Naive thymus-derived CD4-positive, alpha-beta T cell (primary cell): Measurements from ENCODE around the gene SMARCA2. TPM values are rescaled to one million over a fixed set of nuclear protein-coding genes. Genes with fewer than 3 reads are reported as not detected.
A peak's percentile ranks its signal among the peaks of the same experiment; 100 is the strongest.

Experiments
- ATAC-seq: fragments of 150-1000 bp; cut with Tn5 transposase; 2 replicates; pipeline ENCODE4 v1.10.0; 2021; ENCODE audit warnings: mild to moderate bottlenecking, moderate library complexity
- CTCF ChIA-PET: fragments of 350-600 bp; sonication (Branson Sonifier 250); formaldehyde crosslinking; loops from one replicate; lab custom pipeline; 2021; ENCODE audit warnings: antibody characterized with exemption; lab: Charles Lee
- POLR2A ChIA-PET: fragments of 350-600 bp; sonication (Branson Sonifier 250); formaldehyde crosslinking; loops from one replicate; lab custom pipeline; 2021; ENCODE audit warnings: antibody characterized with exemption, inconsistent platforms; lab: Charles Lee
- DNase-seq, 9 donors: peaks; one replicate each; pipeline versions ENCODE4 v3.0.0 to v3.0.0-alpha.2; 2020 to 2022; ENCODE audit warnings: mixed read lengths in 1 of 9
- H3K27ac ChIP-seq: one replicate; pipeline ENCODE4 v1.7.0; 2013; ENCODE audit warnings: mild to moderate bottlenecking, low read depth, low read length, moderate library complexity
- H3K27me3 ChIP-seq, 2 donors: one replicate each; pipeline ENCODE4 v1.7.0; 2013; ENCODE audit warnings: low read length in 2 of 2, mild to moderate bottlenecking in 2 of 2, moderate library complexity in 2 of 2; ENCODE audit not compliant: control insufficient read depth in 2 of 2, insufficient read depth in 2 of 2
- H3K36me3 ChIP-seq, 3 experiments: 1 replicate in 2 of 3; 2 replicates in 1 of 3; pipeline ENCODE4 v1.7.0; 2013; ENCODE audit warnings: low read length in 3 of 3, mild to moderate bottlenecking in 3 of 3, moderate library complexity in 1 of 3; ENCODE audit not compliant: insufficient read depth in 3 of 3, control insufficient read depth in 2 of 3
- H3K4me1 ChIP-seq, 2 donors: one replicate each; pipeline ENCODE4 v1.7.0; 2013; ENCODE audit warnings: low read length in 2 of 2, mild to moderate bottlenecking in 2 of 2, moderate library complexity in 1 of 2; ENCODE audit not compliant: control insufficient read depth in 2 of 2, insufficient read depth in 2 of 2
- H3K4me3 ChIP-seq: 2 replicates; pipeline ENCODE4 v1.7.0; 2013; ENCODE audit warnings: mild to moderate bottlenecking, low read length
- H3K9me3 ChIP-seq, 3 experiments: 1 replicate in 2 of 3; 2 replicates in 1 of 3; pipeline ENCODE4 v1.7.0; 2013; ENCODE audit warnings: low read length in 3 of 3; ENCODE audit not compliant: control insufficient read depth in 2 of 3
- H3K27ac Mint-ChIP-seq, 9 donors: one replicate each; pipeline ENCODE4 v1.8.0; 2020 to 2022; ENCODE audit warnings: mixed read lengths in 9 of 9, mild to moderate bottlenecking in 8 of 9, moderate library complexity in 5 of 9, inconsistent platforms in 2 of 9
- H3K27me3 Mint-ChIP-seq, 5 donors: one replicate each; pipeline ENCODE4 v1.8.0; 2021 to 2022; ENCODE audit warnings: mixed read lengths in 5 of 5, mild to moderate bottlenecking in 1 of 5
- H3K36me3 Mint-ChIP-seq, 5 donors: one replicate each; pipeline ENCODE4 v1.8.0; 2020 to 2022; ENCODE audit warnings: mixed read lengths in 5 of 5, mild to moderate bottlenecking in 3 of 5, inconsistent platforms in 1 of 5
- H3K4me1 Mint-ChIP-seq, 7 donors: one replicate each; pipeline ENCODE4 v1.8.0; 2020 to 2022; ENCODE audit warnings: mixed read lengths in 7 of 7, mild to moderate bottlenecking in 3 of 7, inconsistent platforms in 1 of 7
- H3K4me3 Mint-ChIP-seq, 10 donors: one replicate each; pipeline ENCODE4 v1.8.0; 2020 to 2022; ENCODE audit warnings: mild to moderate bottlenecking in 10 of 10, mixed read lengths in 10 of 10, moderate library complexity in 6 of 10, inconsistent platforms in 2 of 10
- H3K9me3 Mint-ChIP-seq, 11 donors: one replicate each; pipeline ENCODE4 v1.8.0; 2020 to 2022; ENCODE audit warnings: mixed read lengths in 11 of 11, mild to moderate bottlenecking in 4 of 11, inconsistent platforms in 1 of 11, moderate library complexity in 1 of 11
- intact Hi-C, 2 donors: fragments of 100-400 bp; cut with micrococcal nuclease; formaldehyde crosslinking; loops; one replicate each; pipeline ENCODE4 v1.15.1; 2023
- polyA plus RNA-seq, 2 donors: library from polyadenylated mRNA; unstranded; fragments of 300-500 nt; fragmentation: Illumina TruSeq; gene quantifications; one replicate each; pipeline ENCODE4 v1.2.3, GENCODE V29; 2021
- total RNA-seq, 6 experiments: library from RNA in 5 of 6; stranded (reverse) in 5 of 6; gene quantifications; 1 replicate in 5 of 6; 2 replicates in 1 of 6; pipeline ENCODE4 v1.2.3 and lab custom pipeline; 2021 to 2026

SMARCA2 gene
- total and polyA plus RNA-seq, 7 experiments from 2014 or later, result 37.1 to 294 (median 256) TPM

- Mint-ChIP-seq H3K27me3 (no peaks in the 10 kb centered on the region), H3K4me3 (peak overlapping the region; percentile 81 to 92 (median 85)), H3K27ac (peak overlapping the region; percentile 59 to 90 (median 81)), H3K4me1 (peaks cover 36 to 86% (median 80%) of the 10 kb centered on the region in 7 donors), H3K9me3 (no peaks in the 10 kb centered on the region), H3K36me3 (peaks cover 0 to 23% (median 16%) of the 10 kb centered on the region in 5 donors)
- peaks cover 0 to 10% (median 0%) of the 10 kb centered on the region in 3 experiments for H3K36me3 ChIP-seq
- DNase-seq (peak in 8 of 9 donors; percentile 28 to 59 (median 53)), ATAC-seq (peak; percentile 79)
- ChIA-PET CTCF (interaction anchor here (0.6 kb wide), 1 partner anchor 623 kb away, joined by 3 read pairs; no protein-coding TSS in a partner anchor), POLR2A (interaction anchor here (0.6 to 1.4 kb wide), 2 partner anchors 8 to 52 kb away, joined by 3 read pairs; no protein-coding TSS in a partner anchor)
- intact Hi-C loops, result loop anchor here (1.0 to 10.0 kb wide), 9 partner anchors 17 to 687 kb away; partner anchors contain the start of genes PUM3 (in 2 of the 2) and SMARCA2 (in 1 of the 2)
- H3K9me3 ChIP-seq, result no peaks in the 10 kb centered on the region
- H3K4me3 ChIP-seq, result peak overlapping the region; percentile 46
- H3K4me1 ChIP-seq, result peaks cover 16 to 22% of the 10 kb centered on the region in 2 donors
- peak overlapping the region; percentile 52 for H3K27ac ChIP-seq
- H3K27me3 ChIP-seq, result no peaks in the 10 kb centered on the region
Measured at GRCh38 chr9:2158111-2158610, 143.0 kb downstream of the SMARCA2 start.

GRCh38 chr9:2158766-2159430 is 143.8 kb downstream of the SMARCA2 start:
- Mint-ChIP-seq H3K36me3 (peaks cover 0 to 23% (median 14%) of the 10 kb centered on the region in 5 donors), H3K27ac (peak overlapping the region; percentile 8 to 87 (median 76)), H3K4me1 (peaks cover 33 to 83% (median 74%) of the 10 kb centered on the region in 7 donors), H3K27me3 (no peaks in the 10 kb centered on the region), H3K9me3 (no peaks in the 10 kb centered on the region), H3K4me3 (peak overlapping the region; percentile 81 to 92 (median 85))
- Histone ChIP-seq H3K36me3 (peaks cover 0 to 17% (median 0%) of the 10 kb centered on the region in 3 experiments), H3K4me3 (peak overlapping the region; percentile 46), H3K27me3 (no peaks in the 10 kb centered on the region), H3K4me1 (peaks cover 16 to 20% of the 10 kb centered on the region in 2 donors), H3K9me3 (no peaks in the 10 kb centered on the region), H3K27ac (peak overlapping the region; percentile 52)
- ChIA-PET POLR2A (interaction anchor here (0.7 to 1.4 kb wide), 3 partner anchors 9 to 71 kb away, joined by 3 read pairs; no protein-coding TSS in a partner anchor), CTCF (no interaction called here)
- intact Hi-C loops, result loop anchor here (1.0 to 10.0 kb wide), 9 partner anchors 16 to 686 kb away; partner anchors contain the start of genes PUM3 (in 2 of the 2) and SMARCA2 (in 1 of the 2)
- DNase-seq (no peak), ATAC-seq (no peak)

DNA sequence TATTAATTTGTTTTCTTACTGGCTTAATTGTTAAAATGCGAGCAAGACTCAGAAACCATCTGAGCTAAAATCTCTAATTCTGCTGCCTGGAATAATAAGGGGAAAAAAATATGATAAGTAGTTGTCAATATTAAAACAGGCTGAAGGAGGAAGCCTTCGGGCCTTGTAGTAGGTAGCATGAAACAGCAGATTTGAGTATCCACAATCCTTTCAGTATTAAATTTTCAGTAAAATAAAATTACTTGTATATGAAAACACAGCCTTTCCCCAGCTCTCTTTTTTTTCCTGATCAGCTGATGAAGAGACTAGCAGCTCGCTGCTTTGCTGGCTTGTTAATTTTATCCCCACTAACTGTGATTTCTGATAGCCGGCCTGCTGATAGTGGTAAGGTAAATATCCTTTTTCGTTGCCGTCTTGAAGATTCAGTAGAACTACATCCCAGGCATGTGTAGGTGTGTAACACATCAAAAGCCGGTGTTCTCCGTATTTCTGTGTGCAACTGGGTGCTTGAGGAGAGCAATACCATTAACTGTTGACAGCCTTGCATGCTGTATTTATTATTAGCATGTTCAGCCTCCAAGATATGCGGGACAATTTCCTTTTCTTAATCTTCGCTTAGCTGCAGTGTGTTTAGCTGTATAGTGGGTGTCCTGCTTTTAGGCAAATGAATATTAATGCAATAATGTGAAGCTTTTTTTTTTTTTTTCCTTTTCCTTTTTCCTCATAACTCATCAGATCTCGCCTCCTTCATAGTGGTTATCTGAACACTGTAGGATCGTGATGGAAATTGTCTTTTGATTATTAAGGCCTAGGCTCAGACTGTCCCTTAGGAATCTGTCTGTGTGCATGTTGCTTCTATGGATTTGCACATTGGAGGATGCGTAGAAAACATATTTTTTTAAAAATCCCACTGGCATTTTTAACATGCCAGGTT is 144.6 kb downstream of the SMARCA2 start:
- intact Hi-C loops, result loop anchor here (2.0 to 10.0 kb wide), 7 partner anchors 15 to 685 kb away; partner anchors contain the start of genes PUM3 (in 1 of the 2) and SMARCA2 (in 1 of the 2)
- CTCF ChIA-PET, result interaction anchor here (0.6 to 1.5 kb wide), 3 partner anchors 26 to 749 kb away, joined by 4 to 5 read pairs (median 4); no protein-coding TSS in a partner anchor
- Histone ChIP-seq H3K36me3 (peaks cover 0 to 21% (median 0%) of the 10 kb centered on the region in 3 experiments), H3K9me3 (no peaks in the 10 kb centered on the region), H3K4me1 (peaks cover 16 to 20% of the 10 kb centered on the region in 2 donors), H3K4me3 (no peak overlapping the region), H3K27ac (peak overlapping the region; percentile 10), H3K27me3 (no peaks in the 10 kb centered on the region)
- Mint-ChIP-seq H3K4me1 (peaks cover 35 to 84% (median 76%) of the 10 kb centered on the region in 7 donors), H3K27ac (peak overlapping the region; percentile 42 to 89 (median 74)), H3K4me3 (peak overlapping the region; percentile 43 to 87 (median 76)), H3K9me3 (no peaks in the 10 kb centered on the region), H3K36me3 (peaks cover 3 to 28% (median 21%) of the 10 kb centered on the region in 5 donors), H3K27me3 (no peaks in the 10 kb centered on the region)
- DNase-seq (no peak), ATAC-seq (no peak)
- POLR2A ChIA-PET, result interaction anchor here (0.7 to 0.8 kb wide), 3 partner anchors 20 to 193 kb away, joined by 3 to 4 read pairs (median 3); no protein-coding TSS in a partner anchor

DNA sequence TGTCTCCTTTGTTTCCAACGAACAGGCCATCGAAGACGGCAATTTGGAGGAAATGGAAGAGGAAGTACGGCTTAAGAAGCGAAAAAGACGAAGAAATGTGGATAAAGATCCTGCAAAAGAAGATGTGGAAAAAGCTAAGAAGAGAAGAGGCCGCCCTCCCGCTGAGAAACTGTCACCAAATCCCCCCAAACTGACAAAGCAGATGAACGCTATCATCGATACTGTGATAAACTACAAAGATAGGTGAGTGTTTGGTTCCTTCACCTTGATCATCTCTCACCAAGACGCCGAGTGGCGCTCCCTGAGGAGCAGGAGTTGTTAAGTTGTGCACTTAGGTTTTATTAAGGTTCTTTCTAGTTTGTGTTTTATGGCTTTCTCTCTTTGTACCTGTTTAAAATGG is 146.5 kb downstream of the SMARCA2 start:
- H3K4me1 ChIP-seq, result peaks cover 12 to 15% of the 10 kb centered on the region in 2 donors
- intact Hi-C loops, result no loop called here
- peaks cover 0 to 1% (median 0%) of the 10 kb centered on the region in 11 donors for H3K9me3 Mint-ChIP-seq
- DNase-seq (no peak), ATAC-seq (no peak)
- CTCF ChIA-PET, result no interaction called here
- POLR2A ChIA-PET, result no interaction called here
- no peak overlapping the region for H3K4me3 ChIP-seq
- H3K9me3 ChIP-seq, result no peaks in the 10 kb centered on the region
- H3K4me1 Mint-ChIP-seq, result peaks cover 37 to 86% (median 71%) of the 10 kb centered on the region in 7 donors
- no peaks in the 10 kb centered on the region for H3K27me3 Mint-ChIP-seq
- H3K27me3 ChIP-seq, result no peaks in the 10 kb centered on the region
- H3K27ac Mint-ChIP-seq, result peak overlapping the region in 3 of 9 donors; percentile 8 to 41 (median 36)
- H3K36me3 ChIP-seq, result peaks cover 0 to 28% (median 0%) of the 10 kb centered on the region in 3 experiments
- H3K27ac ChIP-seq, result no peak overlapping the region
- H3K4me3 Mint-ChIP-seq, result no peak overlapping the region
- H3K36me3 Mint-ChIP-seq, result peaks cover 7 to 44% (median 38%) of the 10 kb centered on the region in 5 donors

GRCh38 chr9:2163231-2163885 is 148.2 kb downstream of the SMARCA2 start:
- POLR2A ChIA-PET, result no interaction called here

More at GRCh38 chr9:2163231-2163885, 148.2 kb downstream of the SMARCA2 start:
- Mint-ChIP-seq H3K27ac (no peak overlapping the region), H3K9me3 (peaks cover 0 to 1% (median 0%) of the 10 kb centered on the region in 11 donors), H3K36me3 (peaks cover 11 to 55% (median 48%) of the 10 kb centered on the region in 5 donors), H3K4me1 (peaks cover 29 to 79% (median 58%) of the 10 kb centered on the region in 7 donors), H3K4me3 (no peak overlapping the region), H3K27me3 (no peaks in the 10 kb centered on the region)
- peaks cover 0 to 40% (median 0%) of the 10 kb centered on the region in 3 experiments for H3K36me3 ChIP-seq
- no peak overlapping the region for H3K27ac ChIP-seq
- DNase-seq (no peak), ATAC-seq (no peak)
- intact Hi-C loops, result no loop called here
- H3K27me3 ChIP-seq, result no peaks in the 10 kb centered on the region
- CTCF ChIA-PET, result no interaction called here
- no peaks in the 10 kb centered on the region for H3K9me3 ChIP-seq
- H3K4me3 ChIP-seq, result no peak overlapping the region
- peaks cover 4 to 8% of the 10 kb centered on the region in 2 donors for H3K4me1 ChIP-seq
